ENCODE results near the gene ZXDC. TPM values are rescaled to one million over a fixed set of nuclear protein-coding genes. Genes with fewer than 3 reads are reported as not detected.

The ZXDC gene
- total RNA-seq, 4 donors from 2014 or later: 37.5 to 62.0 (median 52.3) TPM

GRCh38 chr3:126508564-126508964 lies 32.9 kb upstream of the ZXDC start:
- no peak for DNase-seq (ENCODE audit: low spot score in 2 of 2)
- no peak overlapping the region for H3K4me3 ChIP-seq (ENCODE audit: low read depth, poor library complexity, severe bottlenecking)
- WGBS, 2 donors: 79 to 86% methylated on average over 4 of the region's 4 CpGs
- intact Hi-C loops (cut with DNase I; ENCODE audit: low total_unique reads): no loop called here
- TF ChIP-seq CTCF (IDR thresholded peaks at IDR 0.05) (no peak), POLR2A (IDR thresholded peaks at IDR 0.05) (no peak)

GRCh38 chr3:126507886-126508285 lies 32.2 kb upstream of the ZXDC start:
- WGBS, 2 donors: 91 to 93% methylated on average over 9 of the region's 9 CpGs
- intact Hi-C loops (cut with DNase I; ENCODE audit: low total_unique reads): no loop called here
- H3K4me3 ChIP-seq (ENCODE audit: low read depth, poor library complexity, severe bottlenecking): no peak overlapping the region
- no peak for DNase-seq (ENCODE audit: low spot score in 2 of 2)
- TF ChIP-seq CTCF (IDR thresholded peaks at IDR 0.05): no peak
- TF ChIP-seq POLR2A (IDR thresholded peaks at IDR 0.05): no peak

- intact Hi-C loops (cut with DNase I; ENCODE audit: low total_unique reads): no loop called here
- H3K4me3 ChIP-seq (ENCODE audit: low read depth, poor library complexity, severe bottlenecking): no peak overlapping the region
- WGBS, 2 donors: 85 to 91% methylated on average over 10 of the region's 10 CpGs
- DNase-seq (ENCODE audit: low spot score in 2 of 2): no peak
- no peak for TF ChIP-seq POLR2A (IDR thresholded peaks at IDR 0.05)
- no peak for TF ChIP-seq CTCF (IDR thresholded peaks at IDR 0.05)
Measured at GRCh38 chr3:126503701-126504100, 28.0 kb upstream of the ZXDC start.

- intact Hi-C loops (cut with DNase I; ENCODE audit: low total_unique reads): no loop called here
- H3K4me3 ChIP-seq (ENCODE audit: low read depth, poor library complexity, severe bottlenecking): no peak overlapping the region
- 70 to 82% methylated on average over 1 of the region's 1 CpG for WGBS, 2 donors
- DNase-seq (ENCODE audit: low spot score in 2 of 2): no peak
- TF ChIP-seq CTCF (IDR thresholded peaks at IDR 0.05) (peak in 1 of 3 donors; percentile 38), POLR2A (IDR thresholded peaks at IDR 0.05) (no peak)
Measured at GRCh38 chr3:126502656-126503055, 27.0 kb upstream of the ZXDC start.

- 57 to 65% methylated on average over 6 to 7 of the region's 7 CpGs for WGBS, 2 donors
- TF ChIP-seq POLR2A (IDR thresholded peaks at IDR 0.05) (no peak), CTCF (IDR thresholded peaks at IDR 0.05) (no peak)
- no peak overlapping the region for H3K4me3 ChIP-seq (ENCODE audit: low read depth, poor library complexity, severe bottlenecking)
- intact Hi-C loops (cut with DNase I; ENCODE audit: low total_unique reads): no loop called here
- DNase-seq (ENCODE audit: low spot score in 2 of 2): no peak
Measured at GRCh38 chr3:126501736-126502135, 26.0 kb upstream of the ZXDC start.

GRCh38 chr3:126501054-126501453 lies 25.4 kb upstream of the ZXDC start:
- WGBS, 2 donors: 71% methylated on average over 4 to 5 of the region's 5 CpGs
- no peak for TF ChIP-seq CTCF (IDR thresholded peaks at IDR 0.05)
- TF ChIP-seq POLR2A (IDR thresholded peaks at IDR 0.05): no peak
- intact Hi-C loops (cut with DNase I; ENCODE audit: low total_unique reads): no loop called here
- DNase-seq (ENCODE audit: low spot score in 2 of 2): no peak
- no peak overlapping the region for H3K4me3 ChIP-seq (ENCODE audit: low read depth, poor library complexity, severe bottlenecking)

Data from lower leg skin (tissue), 4 donors.